ENCODE data around the gene PAWR. TPM values are rescaled to one million over a fixed set of nuclear protein-coding genes. Genes with fewer than 3 reads are reported as not detected.

Gene PAWR
- total RNA-seq, 1 experiment from 2014 or later = 106 TPM

- no peak overlapping the region for H3K9ac ChIP-seq (ENCODE audit: low read length)
- no peaks in the 10 kb centered on the region for H3K9me2 ChIP-seq (ENCODE audit: insufficient read depth)
- no peaks in the 10 kb centered on the region for H3K79me2 ChIP-seq (ENCODE audit: insufficient read depth, low read length)
- H4K20me1 ChIP-seq (ENCODE audit: insufficient read depth) = no peaks in the 10 kb centered on the region
- no peaks in the 10 kb centered on the region for H3K27me3 ChIP-seq (ENCODE audit: insufficient read depth, low read length)
- ChIA-PET CTCF (no interaction called here), RAD21 (ENCODE audit: low non-redundant PET in 1 of 2, low total read pairs in 2 of 2, uncharacterized antibody in 2 of 2, unreplicated experiment in 2 of 2) (no interaction called here), POLR2A (no interaction called here)
- TF ChIP-seq SIN3A (IDR thresholded peaks at IDR 0.05; ENCODE audit: low read depth) = no peak
- no peak for TF ChIP-seq ELF1 (IDR thresholded peaks at IDR 0.05; ENCODE audit: borderline replicate concordance, low read depth)
- no peak for TF ChIP-seq EZH2 (IDR thresholded peaks at IDR 0.05)
- TF ChIP-seq, protein P1, sequence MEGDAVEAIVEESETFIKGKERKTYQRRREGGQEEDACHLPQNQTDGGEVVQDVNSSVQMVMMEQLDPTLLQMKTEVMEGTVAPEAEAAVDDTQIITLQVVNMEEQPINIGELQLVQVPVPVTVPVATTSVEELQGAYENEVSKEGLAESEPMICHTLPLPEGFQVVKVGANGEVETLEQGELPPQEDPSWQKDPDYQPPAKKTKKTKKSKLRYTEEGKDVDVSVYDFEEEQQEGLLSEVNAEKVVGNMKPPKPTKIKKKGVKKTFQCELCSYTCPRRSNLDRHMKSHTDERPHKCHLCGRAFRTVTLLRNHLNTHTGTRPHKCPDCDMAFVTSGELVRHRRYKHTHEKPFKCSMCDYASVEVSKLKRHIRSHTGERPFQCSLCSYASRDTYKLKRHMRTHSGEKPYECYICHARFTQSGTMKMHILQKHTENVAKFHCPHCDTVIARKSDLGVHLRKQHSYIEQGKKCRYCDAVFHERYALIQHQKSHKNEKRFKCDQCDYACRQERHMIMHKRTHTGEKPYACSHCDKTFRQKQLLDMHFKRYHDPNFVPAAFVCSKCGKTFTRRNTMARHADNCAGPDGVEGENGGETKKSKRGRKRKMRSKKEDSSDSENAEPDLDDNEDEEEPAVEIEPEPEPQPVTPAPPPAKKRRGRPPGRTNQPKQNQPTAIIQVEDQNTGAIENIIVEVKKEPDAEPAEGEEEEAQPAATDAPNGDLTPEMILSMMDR (IDR thresholded peaks at IDR 0.05 in 2 of 3, conservative IDR thresholded peaks at IDR 0.05 in 1 of 3; ENCODE audit: borderline replicate concordance in 1 of 3, insufficient read depth in 1 of 3, low read depth in 2 of 3, low read length in 2 of 3) = no peak
- TF ChIP-seq, protein P2, sequence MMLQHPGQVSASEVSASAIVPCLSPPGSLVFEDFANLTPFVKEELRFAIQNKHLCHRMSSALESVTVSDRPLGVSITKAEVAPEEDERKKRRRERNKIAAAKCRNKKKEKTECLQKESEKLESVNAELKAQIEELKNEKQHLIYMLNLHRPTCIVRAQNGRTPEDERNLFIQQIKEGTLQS (IDR thresholded peaks at IDR 0.05) = no peak
- no peak for TF ChIP-seq MAX (IDR thresholded peaks at IDR 0.05)
- TF ChIP-seq ZNF274 (IDR thresholded peaks at IDR 0.05; ENCODE audit: low read depth, low read length) = no peak
- no peak for TF ChIP-seq YY1 (IDR thresholded peaks at IDR 0.05; ENCODE audit: extremely low read depth, insufficient replicate concordance, low read depth, low read length)
- no peak for TF ChIP-seq ZFX (IDR thresholded peaks at IDR 0.05)
- TF ChIP-seq SP1 (IDR thresholded peaks at IDR 0.05; ENCODE audit: low read depth) = no peak
- no peak for TF ChIP-seq RAD21 (IDR thresholded peaks at IDR 0.05; ENCODE audit: low read depth)
- DNase-seq (ENCODE audit: low read depth, low spot score) = no peak
- H3K4me2 ChIP-seq (ENCODE audit: low read length) = no peak overlapping the region
- intact Hi-C loops (cut with micrococcal nuclease) = no loop called here
- H3K36me3 ChIP-seq (ENCODE audit: control insufficient read depth in 1 of 2, insufficient read depth in 2 of 2, low read length in 2 of 2) = no peaks in the 10 kb centered on the region; a peak in 1 of 4 replicates
- no peak overlapping the region for H2AFZ ChIP-seq (ENCODE audit: low read depth, low read length, poor library complexity, severe bottlenecking)
- H3K4me3 ChIP-seq (replicated peaks in 1 of 2; ENCODE audit: low read depth in 1 of 2, low read length in 2 of 2) = no peak overlapping the region
- no TSS peak for BruUV-seq (replicated peaks)
- H3K27ac ChIP-seq (ENCODE audit: low read depth, low read length) = no peak overlapping the region
- H3K9me3 ChIP-seq (ENCODE audit: control insufficient read depth in 1 of 2, insufficient read depth in 1 of 2, low read depth in 1 of 2, low read length in 2 of 2) = no peaks in the 10 kb centered on the region
- ATAC-seq = no peak
- no peaks in the 10 kb centered on the region for H3K4me1 ChIP-seq (ENCODE audit: control insufficient read depth in 1 of 2, insufficient read depth in 2 of 2, low read length in 2 of 2)
Observed at GRCh38 chr12:79587368-79587767, 103.4 kb downstream of the PAWR start.
